Prostate gland (tissue), 2 donors: ENCODE data around the gene BAIAP2L1. TPM values are rescaled to one million over a fixed set of nuclear protein-coding genes. Genes with fewer than 3 reads are reported as not detected.
A peak's percentile ranks its signal among the peaks of the same experiment; 100 is the strongest.

ENCODE experiments used
- DNase-seq: peaks from one replicate; pipeline ENCODE4 v3.0.0-alpha.2; 2019; ENCODE audit warnings: low spot score
- H3K27ac ChIP-seq, 2 donors: fragments of 200-600 bp; sonication (generic); 2 replicates each; pipeline ENCODE4 v1.5.1; 2017 to 2019
- H3K27me3 ChIP-seq: fragments of 200-600 bp; sonication (generic); replicated peaks from 2 replicates; pipeline ENCODE4 v1.5.1; 2019; ENCODE audit not compliant: insufficient read depth
- H3K36me3 ChIP-seq, 2 donors: fragments of 200-600 bp; sonication (generic); 1 replicate in 1 of 2; 2 replicates in 1 of 2; pipeline versions ENCODE4 v1.5.1 to v1.8.1; 2017 to 2019
- H3K4me1 ChIP-seq: fragments of 200-600 bp; sonication (generic); replicated peaks from 2 replicates; pipeline ENCODE4 v1.5.1; 2019
- H3K4me3 ChIP-seq, 2 donors: fragments of 200-600 bp; sonication (generic); 2 replicates each; pipeline ENCODE4 v1.5.1; 2017 to 2019
- H3K9me3 ChIP-seq: fragments of 200-600 bp; sonication (generic); 2 replicates; pipeline ENCODE4 v1.5.1; 2017
- CTCF ChIP-seq, 4 experiments: fragments of 200-600 bp in 2 of 4; fragments of 450-650 bp in 2 of 4; sonication (generic) in 2 of 4; IDR thresholded peaks; 1 replicate in 3 of 4; 2 replicates in 1 of 4; pipeline ENCODE4 v1.5.1; 2016 to 2019; ENCODE audit warnings: antibody characterized with exemption in 4 of 4, mild to moderate bottlenecking in 2 of 4, moderate library complexity in 2 of 4
- POLR2A ChIP-seq: fragments of 450-650 bp; IDR thresholded peaks from one replicate; pipeline ENCODE4 v1.6.1; 2016; ENCODE audit warnings: antibody characterized with exemption, mild to moderate bottlenecking
- POLR2AphosphoS5 ChIP-seq: sonication (generic); formaldehyde crosslinking; IDR thresholded peaks from one replicate; pipeline ENCODE4 v1.6.1; 2017; ENCODE audit warnings: antibody characterized with exemption
- WGBS: methylation state at CpG from one replicate; pipeline ENCODE4 v1.1.5; 2018; 5-methylcytosine and 5-hydroxymethylcytosine counted together
- intact Hi-C: fragments of 100-400 bp; cut with DNase I; formaldehyde crosslinking; loops from one replicate; pipeline ENCODE4 v1.14.2; 2022
- total RNA-seq, 2 donors: library from RNA; depleted of rRNA; stranded (reverse); fragments of >200 nt; gene quantifications; one replicate each; pipeline ENCODE4 v1.1.0, GENCODE V29; 2016

BAIAP2L1 gene
- total RNA-seq, 2 donors from 2014 or later = 24.7 to 41.6 TPM

- Histone ChIP-seq H3K36me3 (no peaks in the 10 kb centered on the region), H3K27ac (peak overlapping the region; percentile 57 to 66), H3K9me3 (no peaks in the 10 kb centered on the region), H3K4me3 (no peak overlapping the region), H3K4me1 (no peaks in the 10 kb centered on the region), H3K27me3 (no peaks in the 10 kb centered on the region)
- DNase-seq = no peak
- no peak for TF ChIP-seq CTCF (IDR thresholded peaks at IDR 0.05)
- TF ChIP-seq POLR2A = no peak
- no peak for TF ChIP-seq POLR2AphosphoS5
- WGBS = 70% methylated on average over 7 of the region's 7 CpGs
- intact Hi-C loops = no loop called here
Observed at GRCh38 chr7:98354052-98354451, 46.8 kb downstream of the BAIAP2L1 start.

DNA sequence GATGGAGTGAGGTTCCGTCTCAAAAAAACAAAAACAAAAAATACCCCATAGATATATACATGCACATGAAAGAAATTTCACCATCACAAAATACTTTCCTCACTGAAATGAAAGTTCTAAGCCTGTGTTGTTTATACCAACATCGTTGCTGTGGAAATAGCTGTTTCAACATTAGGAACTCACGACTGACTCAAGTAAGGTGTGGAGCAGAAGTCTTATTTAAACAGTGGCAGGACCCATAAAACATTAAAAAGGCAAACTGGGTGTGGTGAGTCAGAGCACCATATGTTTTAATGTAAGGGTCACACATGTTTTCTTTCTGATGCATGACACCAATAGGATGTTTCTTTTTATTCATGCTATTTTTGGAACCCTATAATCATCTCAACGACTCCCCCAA is 48.3 kb downstream of the BAIAP2L1 start:
- TF ChIP-seq POLR2A (no peak), POLR2AphosphoS5 (peak; percentile 59)
- no peak overlapping the region for H3K27ac ChIP-seq
- no peaks in the 10 kb centered on the region for H3K4me1 ChIP-seq
- intact Hi-C loops = no loop called here
- no peaks in the 10 kb centered on the region for H3K27me3 ChIP-seq
- DNase-seq = peak; percentile 17
- H3K9me3 ChIP-seq = no peaks in the 10 kb centered on the region
- WGBS = 38% methylated on average over 4 of the region's 4 CpGs
- H3K4me3 ChIP-seq = no peak overlapping the region
- H3K36me3 ChIP-seq = no peaks in the 10 kb centered on the region

DNA sequence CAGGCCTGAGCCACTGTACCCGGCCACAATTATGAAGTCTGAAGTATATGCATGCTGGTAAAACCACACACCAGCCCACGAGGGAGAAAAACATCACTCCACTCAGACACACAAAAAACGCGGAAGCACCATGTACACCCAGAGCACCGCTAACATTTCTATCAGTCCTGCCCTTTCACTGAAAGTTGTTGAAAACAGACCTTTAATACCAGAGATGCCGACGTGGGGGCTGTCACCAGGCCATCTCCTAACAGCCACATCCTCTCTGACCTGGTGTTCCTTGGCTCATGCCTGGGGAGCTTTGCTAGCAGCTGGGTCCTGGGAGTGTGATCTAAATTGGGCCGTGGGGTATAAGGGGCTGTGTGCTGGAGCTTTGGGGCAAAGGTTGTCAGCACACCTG is 49.8 kb downstream of the BAIAP2L1 start:
- Histone ChIP-seq H3K9me3 (no peaks in the 10 kb centered on the region), H3K36me3 (no peaks in the 10 kb centered on the region), H3K27me3 (no peaks in the 10 kb centered on the region), H3K4me1 (no peaks in the 10 kb centered on the region), H3K4me3 (no peak overlapping the region), H3K27ac (no peak overlapping the region)
- no peak for DNase-seq
- no peak for TF ChIP-seq CTCF (IDR thresholded peaks at IDR 0.05)
- TF ChIP-seq POLR2A = no peak
- TF ChIP-seq POLR2AphosphoS5 = no peak
- 95% methylated on average over 8 of the region's 8 CpGs for WGBS
- intact Hi-C loops = no loop called here

DNA sequence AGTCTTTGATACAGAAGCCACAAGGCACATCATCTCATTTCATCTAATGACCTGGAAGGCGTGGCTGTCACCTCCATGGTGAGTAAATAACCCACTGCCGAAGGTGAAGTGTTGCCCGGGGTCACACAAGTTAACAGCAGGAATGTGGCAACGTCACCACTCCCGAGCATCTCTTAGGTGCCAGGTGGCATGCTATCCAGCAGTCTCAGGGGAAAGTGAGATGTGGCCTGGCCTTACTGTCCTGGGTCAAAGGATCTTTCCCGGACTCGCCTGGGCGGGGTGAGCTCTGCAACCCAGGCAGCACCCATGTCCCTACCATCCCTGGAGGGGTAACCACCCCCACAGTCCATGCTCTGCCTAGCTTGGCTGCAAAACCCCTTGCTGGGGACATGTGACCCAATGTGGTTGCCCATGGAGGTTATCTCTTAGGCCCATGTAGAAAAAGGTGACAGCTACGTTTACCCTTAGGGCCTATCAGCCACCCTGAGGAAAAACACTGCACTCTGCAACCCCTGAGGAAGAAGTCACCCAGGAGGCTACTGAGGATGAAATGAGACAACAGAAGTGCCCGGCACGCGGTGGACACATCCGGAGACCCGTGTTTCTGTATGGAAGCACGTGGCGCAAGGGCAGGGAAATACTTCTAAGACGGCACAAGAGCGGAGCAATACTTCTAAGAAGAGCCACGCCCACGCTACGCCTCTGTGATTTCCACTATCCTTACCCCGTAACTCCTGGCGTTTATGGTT is 52.0 kb downstream of the BAIAP2L1 start:
- H3K27me3 ChIP-seq = no peaks in the 10 kb centered on the region
- no peak for DNase-seq
- TF ChIP-seq POLR2A (no peak), POLR2AphosphoS5 (no peak), CTCF (IDR thresholded peaks at IDR 0.05) (no peak)
- no peaks in the 10 kb centered on the region for H3K36me3 ChIP-seq
- no peaks in the 10 kb centered on the region for H3K9me3 ChIP-seq
- no peaks in the 10 kb centered on the region for H3K4me1 ChIP-seq
- H3K27ac ChIP-seq = no peak overlapping the region
- 90% methylated on average over 23 of the region's 23 CpGs for WGBS
- H3K4me3 ChIP-seq = no peak overlapping the region
- intact Hi-C loops = no loop called here

DNA sequence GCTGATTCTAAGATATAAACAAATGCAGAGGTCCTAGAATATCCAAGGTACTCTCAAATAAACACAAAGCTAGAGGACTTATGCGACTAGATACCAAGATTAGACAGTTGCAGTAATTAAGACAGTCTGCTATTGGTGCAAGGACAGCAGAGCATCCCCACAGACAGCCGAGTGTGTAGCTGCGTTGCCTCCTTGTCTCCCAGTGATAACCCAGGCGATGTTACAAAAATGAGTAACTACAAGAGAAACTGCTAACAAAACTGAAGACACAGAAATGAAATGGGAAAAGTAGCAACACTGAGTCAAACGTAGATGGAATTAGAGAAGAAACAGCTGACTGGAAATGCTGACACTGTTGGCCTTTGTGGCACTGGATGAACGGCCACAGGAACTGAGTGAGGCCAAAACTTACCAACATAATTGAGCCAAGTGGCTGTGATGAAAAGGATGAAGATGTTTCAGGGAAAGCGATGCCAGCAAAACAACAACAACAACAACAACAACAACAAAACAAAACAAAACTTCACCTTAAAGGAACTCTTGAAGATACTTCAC is 54.3 kb downstream of the BAIAP2L1 start:
- no peaks in the 10 kb centered on the region for H3K9me3 ChIP-seq
- intact Hi-C loops = no loop called here
- no peak overlapping the region for H3K4me3 ChIP-seq
- no peaks in the 10 kb centered on the region for H3K27me3 ChIP-seq
- H3K27ac ChIP-seq = no peak overlapping the region
- 76% methylated on average over 7 of the region's 7 CpGs for WGBS
- TF ChIP-seq POLR2AphosphoS5 = no peak
- no peaks in the 10 kb centered on the region for H3K4me1 ChIP-seq
- DNase-seq = no peak
- H3K36me3 ChIP-seq = no peaks in the 10 kb centered on the region

GRCh38 chr7:98341106-98341505 is 59.8 kb downstream of the BAIAP2L1 start:
- Histone ChIP-seq H3K4me1 (no peaks in the 10 kb centered on the region), H3K27me3 (no peaks in the 10 kb centered on the region), H3K9me3 (no peaks in the 10 kb centered on the region), H3K36me3 (no peaks in the 10 kb centered on the region), H3K4me3 (no peak overlapping the region), H3K27ac (no peak overlapping the region)
- 76% methylated on average over 3 of the region's 3 CpGs for WGBS
- TF ChIP-seq POLR2A = no peak
- no peak for TF ChIP-seq CTCF (IDR thresholded peaks at IDR 0.05)
- intact Hi-C loops = no loop called here
- no peak for DNase-seq
